Hepatocyte (in vitro differentiated cells): ENCODE results near the gene SFXN4.

Experiments used
- CTCF ChIP-seq: fragments of 200-600 bp; sonication (generic); IDR thresholded peaks from 2 replicates; pipeline ENCODE4 v1.5.1; 2016; ENCODE audit warnings: antibody characterized with exemption, mild to moderate bottlenecking; ENCODE audit not compliant: poor library complexity
- EZH2 ChIP-seq: fragments of 200-600 bp; sonication (generic); IDR thresholded peaks from 2 replicates; pipeline ENCODE4 v1.6.1; 2016; ENCODE audit warnings: antibody characterized with exemption, mild to moderate bottlenecking, borderline replicate concordance
- EZH2phosphoT487 ChIP-seq: fragments of 200-600 bp; sonication (generic); IDR thresholded peaks from one replicate; pipeline ENCODE4 v1.6.1; 2018; ENCODE audit warnings: antibody characterized with exemption, mild to moderate bottlenecking, low read depth, moderate library complexity; ENCODE audit not compliant: unreplicated experiment, severe bottlenecking

DNA sequence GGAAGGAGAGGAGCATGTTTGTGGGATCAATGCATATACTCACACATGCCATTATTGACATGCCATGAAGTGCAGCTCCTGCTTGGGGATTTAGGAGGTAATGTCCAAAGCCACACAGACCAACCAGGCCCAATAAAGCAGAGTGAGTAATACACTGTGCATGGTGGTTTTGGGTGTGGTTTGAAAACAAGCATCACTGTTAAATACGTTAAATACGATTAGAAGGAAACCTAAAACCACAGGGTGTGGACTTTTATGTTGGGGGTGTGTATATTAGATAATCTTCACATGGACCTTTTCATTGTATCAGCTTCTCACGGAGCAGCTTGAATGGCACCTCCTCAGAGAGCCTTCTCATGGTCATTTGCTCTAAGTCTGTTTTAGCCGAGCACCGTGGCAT lies 74.5 kb downstream of the SFXN4 start:
- TF ChIP-seq EZH2phosphoT487 (no peak), CTCF (no peak), EZH2 (no peak)
